Keratinocyte (primary cell): Measurements from ENCODE around the gene SLC17A7. TPM values are rescaled to one million over a fixed set of nuclear protein-coding genes. Genes with fewer than 3 reads are reported as not detected.

ENCODE experiments used
- DNase-seq: peaks from one replicate; pipeline ENCODE4 v3.0.0-alpha.2; 2011; ENCODE audit warnings: low read depth, missing footprints, low spot score
- FAIRE-seq: peaks from 2 replicates; lab custom pipeline; 2011; peaks lifted over from hg19 to GRCh38; lab: Jason Lieb, UNC
- H2AFZ ChIP-seq: 2 replicates; pipeline ENCODE4 v1.6.0; 2012; ENCODE audit warnings: low read length, control low read depth, inconsistent platforms; ENCODE audit not compliant: control insufficient read depth
- H3K27ac ChIP-seq: 2 replicates; pipeline ENCODE4 v1.5.1; 2011; ENCODE audit warnings: low read length; ENCODE audit not compliant: control insufficient read depth, insufficient read depth
- H3K27me3 ChIP-seq: 3 replicates; pipeline ENCODE4 v1.6.0; 2011; ENCODE audit warnings: low read length; ENCODE audit not compliant: control insufficient read depth, insufficient read depth; ENCODE audit errors: extremely low read depth
- H3K36me3 ChIP-seq, 2 experiments: 2 replicates in 1 of 2; 3 replicates in 1 of 2; pipeline ENCODE4 v1.5.1; 2011; ENCODE audit warnings: low read length in 2 of 2, mild to moderate bottlenecking in 1 of 2; ENCODE audit not compliant: control insufficient read depth in 2 of 2, insufficient read depth in 2 of 2; ENCODE audit errors: extremely low read depth in 1 of 2
- H3K4me1 ChIP-seq: 3 replicates; pipeline ENCODE4 v1.5.1; 2011; ENCODE audit warnings: low read length; ENCODE audit not compliant: control insufficient read depth, insufficient read depth; ENCODE audit errors: extremely low read depth
- H3K4me2 ChIP-seq: 3 replicates; pipeline ENCODE4 v1.6.0; 2011; ENCODE audit warnings: low read depth, low read length; ENCODE audit not compliant: control insufficient read depth, insufficient read depth; ENCODE audit errors: extremely low read depth
- H3K4me3 ChIP-seq, 3 experiments: fragments of 200-600 bp in 1 of 3; sonication (generic) in 1 of 3; 2 replicates in 2 of 3; 3 replicates in 1 of 3; pipeline ENCODE4 v1.5.1; 2011 to 2016; ENCODE audit warnings: low read length in 3 of 3, mild to moderate bottlenecking in 3 of 3, control low read depth in 2 of 3, inconsistent platforms in 1 of 3, low read depth in 1 of 3, mixed read lengths in 1 of 3, mixed run types in 1 of 3, moderate library complexity in 1 of 3; ENCODE audit not compliant: control insufficient read depth in 2 of 3, insufficient read depth in 2 of 3; ENCODE audit errors: extremely low read depth in 1 of 3
- H3K79me2 ChIP-seq: 2 replicates; pipeline ENCODE4 v1.6.0; 2012; ENCODE audit warnings: low read length; ENCODE audit not compliant: control insufficient read depth, insufficient read depth
- H3K9ac ChIP-seq: 3 replicates; pipeline ENCODE4 v1.6.0; 2011; ENCODE audit warnings: low read length; ENCODE audit not compliant: control insufficient read depth, insufficient read depth; ENCODE audit errors: extremely low read depth
- H3K9me1 ChIP-seq: 3 replicates; pipeline ENCODE4 v1.6.0; 2011; ENCODE audit warnings: low read length; ENCODE audit not compliant: control insufficient read depth, insufficient read depth; ENCODE audit errors: extremely low read depth
- H3K9me3 ChIP-seq: 2 replicates; pipeline ENCODE4 v1.5.1; 2012; ENCODE audit warnings: low read depth, low read length; ENCODE audit not compliant: control insufficient read depth
- H4K20me1 ChIP-seq: 3 replicates; pipeline ENCODE4 v1.6.0; 2011; ENCODE audit warnings: low read length; ENCODE audit not compliant: control insufficient read depth, insufficient read depth; ENCODE audit errors: extremely low read depth
- EZH2 ChIP-seq: IDR thresholded peaks from one replicate; pipeline ENCODE4 v1.6.1; 2012; ENCODE audit warnings: inconsistent platforms, mild to moderate bottlenecking, low read length, moderate library complexity
- dilution Hi-C: fragments of 300-500 bp; cut with MboI; formaldehyde crosslinking; loops from one replicate; pipeline ENCODE4 v1.7.0; 2020; ENCODE audit warnings: low sequenced_read_pairs; ENCODE audit not compliant: extremely low pct_ligation_motif_present
- polyA plus RNA-seq, 5 experiments: library from polyadenylated mRNA; depleted of rRNA in 3 of 5; stranded (reverse) in 3 of 5; stranded (forward) in 1 of 5; unstranded in 1 of 5; fragments of >200 nt; gene quantifications; 1 replicate in 1 of 5; 2 replicates in 3 of 5; 3 replicates in 1 of 5; pipeline versions ENCODE4 v1.2.1 to v1.2.3, GENCODE V29; 2011 to 2012; ENCODE audit warnings: missing spikeins in 2 of 5, low read depth in 1 of 5, low replicate concordance in 1 of 5
- TF ChIP-seq, protein P1 (sequence below), 3 experiments: IDR thresholded peaks in 1 of 3; conservative IDR thresholded peaks in 1 of 3; optimal IDR thresholded peaks in 1 of 3; 2 replicates in 2 of 3; 3 replicates in 1 of 3; pipeline versions ENCODE3 to v1.5.1; 2011; ENCODE audit warnings: low read length in 3 of 3, mild to moderate bottlenecking in 3 of 3, moderate library complexity in 2 of 3, control low read depth in 1 of 3, inconsistent platforms in 1 of 3; ENCODE audit not compliant: insufficient read depth in 2 of 3; ENCODE audit errors: extremely low read depth in 1 of 3

SLC17A7 gene
- polyA plus RNA-seq, 1 donor (not counting 4 experiments of a cell fraction or from before 2014, with no cell fraction given), result 0.04 TPM

DNA sequence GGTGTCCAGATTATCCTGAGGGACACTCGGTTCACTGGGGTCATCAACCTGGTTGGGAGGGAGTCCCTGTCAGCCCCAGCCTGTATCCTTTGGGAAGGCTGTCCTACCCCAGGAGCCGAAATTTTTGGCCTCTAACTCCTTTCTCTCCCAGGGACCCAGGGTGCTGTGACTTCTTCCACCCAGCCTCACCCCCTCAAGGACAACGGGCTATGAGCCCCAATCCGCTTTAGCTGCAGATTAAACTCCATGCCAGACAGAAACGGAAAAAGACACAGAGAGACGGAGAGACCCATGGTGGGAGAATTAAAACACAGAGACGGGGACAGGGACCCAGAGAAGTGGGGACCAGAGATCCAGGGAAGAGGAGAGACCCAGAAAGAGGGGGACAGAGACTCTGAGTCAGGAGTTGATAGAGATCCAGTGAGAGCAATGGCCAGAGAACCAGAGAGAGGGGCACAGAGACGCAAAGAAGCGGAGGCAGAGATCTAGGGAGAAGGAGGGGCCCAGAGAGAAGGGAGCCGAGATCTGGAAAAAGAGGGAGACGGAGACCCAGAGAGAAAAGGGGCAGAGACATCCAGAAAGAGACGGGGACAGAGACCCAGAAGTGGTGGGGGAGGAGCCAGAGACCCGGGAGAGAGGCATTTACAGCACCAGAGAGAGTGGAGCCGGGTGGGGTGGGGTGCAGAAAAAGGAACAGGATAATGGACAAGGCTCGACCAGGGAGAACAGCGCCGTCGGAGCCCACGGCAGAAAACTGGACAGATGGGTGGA lies 703 bp downstream of the SLC17A7 start:
- Histone ChIP-seq H3K9me3 (no peaks in the 10 kb centered on the region), H3K9me1 (no peaks in the 10 kb centered on the region), H3K9ac (no peak overlapping the region), H3K4me2 (peak overlapping the region; percentile 37), H3K79me2 (no peaks in the 10 kb centered on the region), H3K4me3 (peak overlapping the region in 1 of 3 experiments; percentile 10), H3K36me3 (no peaks in the 10 kb centered on the region), H3K27me3 (peaks cover 68% of the 10 kb centered on the region), H3K27ac (no peak overlapping the region), H3K4me1 (peaks cover 7% of the 10 kb centered on the region), H4K20me1 (no peaks in the 10 kb centered on the region), H2AFZ (no peak overlapping the region)
- no peak for TF ChIP-seq EZH2
- no peak for FAIRE-seq
- dilution Hi-C loops, result no loop called here
- no peak for DNase-seq

DNA sequence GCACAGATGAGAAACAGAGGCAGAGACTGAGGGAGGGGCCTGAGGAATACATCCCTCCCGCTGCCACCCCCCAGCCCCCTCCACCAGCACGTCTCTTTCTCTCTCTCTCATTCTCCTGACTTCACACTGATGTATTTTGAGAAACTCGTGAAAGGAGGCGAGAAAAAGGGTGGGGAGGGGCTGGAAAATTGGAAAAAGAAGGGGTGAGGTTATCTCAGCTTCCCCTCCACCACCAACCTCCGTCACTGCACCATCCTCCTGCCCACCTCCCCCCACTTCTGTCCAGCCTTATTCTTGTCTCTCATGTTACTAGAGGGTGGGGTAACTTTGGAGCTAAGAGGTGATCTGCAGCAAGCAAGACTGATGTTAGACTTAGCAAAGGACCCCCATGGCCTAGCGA lies 1.5 kb downstream of the SLC17A7 start:
- DNase-seq, result no peak
- H3K4me1 ChIP-seq, result peaks cover 7% of the 10 kb centered on the region
- H4K20me1 ChIP-seq, result no peaks in the 10 kb centered on the region
- dilution Hi-C loops, result no loop called here
- no peak overlapping the region for H3K4me2 ChIP-seq
- no peaks in the 10 kb centered on the region for H3K9me3 ChIP-seq
- no peaks in the 10 kb centered on the region for H3K79me2 ChIP-seq
- H3K9ac ChIP-seq, result no peak overlapping the region
- H3K27ac ChIP-seq, result no peak overlapping the region
- H3K9me1 ChIP-seq, result no peaks in the 10 kb centered on the region
- peaks cover 76% of the 10 kb centered on the region for H3K27me3 ChIP-seq
- no peak for FAIRE-seq
- H3K36me3 ChIP-seq, result no peaks in the 10 kb centered on the region
- no peak overlapping the region for H2AFZ ChIP-seq
- no peak for TF ChIP-seq EZH2
- TF ChIP-seq, protein P1, sequence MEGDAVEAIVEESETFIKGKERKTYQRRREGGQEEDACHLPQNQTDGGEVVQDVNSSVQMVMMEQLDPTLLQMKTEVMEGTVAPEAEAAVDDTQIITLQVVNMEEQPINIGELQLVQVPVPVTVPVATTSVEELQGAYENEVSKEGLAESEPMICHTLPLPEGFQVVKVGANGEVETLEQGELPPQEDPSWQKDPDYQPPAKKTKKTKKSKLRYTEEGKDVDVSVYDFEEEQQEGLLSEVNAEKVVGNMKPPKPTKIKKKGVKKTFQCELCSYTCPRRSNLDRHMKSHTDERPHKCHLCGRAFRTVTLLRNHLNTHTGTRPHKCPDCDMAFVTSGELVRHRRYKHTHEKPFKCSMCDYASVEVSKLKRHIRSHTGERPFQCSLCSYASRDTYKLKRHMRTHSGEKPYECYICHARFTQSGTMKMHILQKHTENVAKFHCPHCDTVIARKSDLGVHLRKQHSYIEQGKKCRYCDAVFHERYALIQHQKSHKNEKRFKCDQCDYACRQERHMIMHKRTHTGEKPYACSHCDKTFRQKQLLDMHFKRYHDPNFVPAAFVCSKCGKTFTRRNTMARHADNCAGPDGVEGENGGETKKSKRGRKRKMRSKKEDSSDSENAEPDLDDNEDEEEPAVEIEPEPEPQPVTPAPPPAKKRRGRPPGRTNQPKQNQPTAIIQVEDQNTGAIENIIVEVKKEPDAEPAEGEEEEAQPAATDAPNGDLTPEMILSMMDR (optimal IDR thresholded peaks at IDR 0.05 in 1 of 3, IDR thresholded peaks at IDR 0.05 in 1 of 3, conservative IDR thresholded peaks at IDR 0.05 in 1 of 3; ENCODE audit: extremely low read depth in 1 of 3, insufficient read depth in 2 of 3, low read length in 3 of 3), result no peak
- no peak overlapping the region for H3K4me3 ChIP-seq
